T-helper 2 cell treated with Interferon-gamma antibody and Interleukin-4, amounts not matched to agents 100 ng/mL and 5 ng/mL, for 36 hours (primary cell): ENCODE measurements around the gene PYHIN1. TPM values are rescaled to one million over a fixed set of nuclear protein-coding genes. Genes with fewer than 3 reads are reported as not detected.

Experiments used
- intact Hi-C: fragments of 100-400 bp; cut with micrococcal nuclease; formaldehyde crosslinking; loops from one replicate; pipeline ENCODE4 v1.15.1; 2023
- total RNA-seq: library from RNA; stranded (reverse); gene quantifications from 2 replicates; pipeline ENCODE4 v1.2.3, GENCODE V29; 2022

Gene PYHIN1
- 31.2 and 32.8 TPM in 2 replicates for total RNA-seq

DNA sequence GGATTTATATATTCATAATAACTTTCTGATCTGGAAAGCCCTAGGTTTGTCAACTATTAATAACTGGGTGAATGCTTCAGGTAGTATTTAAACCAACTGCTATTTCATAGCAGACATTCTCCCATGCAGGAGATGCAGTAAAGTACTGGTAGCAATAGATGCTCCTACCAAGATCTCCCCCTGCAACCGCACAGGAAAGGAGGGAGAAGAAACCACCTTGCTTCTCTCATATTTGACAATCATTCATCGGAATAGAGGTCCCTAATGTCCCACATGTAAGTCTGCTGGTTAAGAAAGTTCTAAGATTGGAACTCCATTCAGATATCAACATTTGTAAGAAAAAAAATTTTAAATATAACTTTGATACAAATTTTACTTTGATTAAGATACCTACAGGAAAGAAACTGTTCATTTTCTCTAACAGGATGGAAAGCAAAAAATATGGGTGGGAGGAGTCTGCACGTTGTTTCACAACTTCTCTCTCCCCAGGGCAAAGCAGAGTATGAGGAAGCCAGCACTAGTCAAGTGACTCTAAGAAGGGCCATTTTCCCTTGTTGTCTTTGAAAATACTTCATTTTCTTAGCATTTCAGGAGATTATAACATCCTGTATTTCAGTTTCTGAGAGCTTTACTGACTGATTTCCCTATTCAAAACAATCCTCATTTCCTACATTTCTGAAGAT lies at the start of gene PYHIN1:
PYHIN1 (plus strand) TSS at position 498 of the 683 bp plus-strand sequence. CDS start 5,359 bp downstream, outside the sequence.
- intact Hi-C loops = loop anchor here (1.0 to 10.0 kb wide), 3 partner anchors 68 to 144 kb away; partner anchors contain the start of genes AIM2 and IFI16

DNA sequence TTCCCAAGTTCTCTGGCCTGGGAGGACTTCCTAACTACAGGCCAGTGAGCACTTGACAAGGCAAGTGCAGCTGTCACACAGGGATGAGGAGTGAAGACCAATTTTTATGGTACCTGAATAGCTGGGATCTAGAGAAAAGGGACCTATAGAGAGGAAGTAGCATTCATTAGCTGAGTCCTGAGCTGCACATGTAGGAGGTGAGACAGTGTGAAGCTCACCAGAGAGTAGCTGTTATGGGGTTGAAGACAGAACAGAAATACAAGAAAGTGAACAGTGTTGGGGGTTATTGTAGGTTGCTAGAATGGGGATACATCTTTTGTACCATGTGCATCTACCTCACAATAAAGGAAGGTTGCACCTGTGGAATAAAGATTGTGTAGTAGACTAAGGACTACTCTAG lies 37.7 kb upstream of the PYHIN1 start:
- intact Hi-C loops = no loop called here

DNA sequence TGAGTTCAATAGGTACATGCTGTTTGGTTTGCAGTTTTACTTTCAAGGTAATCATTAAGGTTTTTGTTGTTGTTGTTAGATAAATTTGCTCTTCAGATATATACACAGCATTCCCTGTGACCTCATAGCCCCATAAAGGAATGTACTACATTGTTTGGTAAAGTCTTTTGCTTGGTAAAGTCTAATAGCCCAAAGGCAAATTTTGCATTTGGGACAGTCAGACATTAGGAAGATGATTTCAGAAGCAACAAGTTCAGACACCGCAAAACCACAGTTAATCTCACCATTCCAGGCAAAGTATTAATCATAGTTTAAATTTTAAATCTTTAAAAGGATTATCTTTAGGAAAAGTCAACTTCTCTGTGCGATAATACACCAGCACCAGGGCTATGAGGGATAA lies 32.6 kb upstream of the PYHIN1 start:
- intact Hi-C loops = no loop called here

DNA sequence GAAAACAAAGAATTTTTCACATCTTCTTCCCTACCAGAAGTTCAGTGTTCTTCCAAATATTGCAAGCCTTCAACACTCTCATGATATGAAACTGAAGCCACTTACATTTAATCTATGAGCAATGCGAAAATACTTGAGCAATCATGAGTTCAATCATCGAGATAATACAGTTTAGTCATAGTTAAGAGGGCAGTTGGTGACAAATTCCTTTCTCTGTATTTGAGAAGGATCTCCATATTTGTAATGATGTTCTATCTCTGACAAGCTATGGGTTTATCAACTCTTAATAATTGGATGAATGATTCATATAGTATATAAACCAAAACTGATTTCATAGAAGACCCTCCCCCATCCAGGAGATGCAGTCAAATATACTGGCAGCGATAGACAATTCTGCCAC lies 29.7 kb upstream of the PYHIN1 start:
- intact Hi-C loops = no loop called here

DNA sequence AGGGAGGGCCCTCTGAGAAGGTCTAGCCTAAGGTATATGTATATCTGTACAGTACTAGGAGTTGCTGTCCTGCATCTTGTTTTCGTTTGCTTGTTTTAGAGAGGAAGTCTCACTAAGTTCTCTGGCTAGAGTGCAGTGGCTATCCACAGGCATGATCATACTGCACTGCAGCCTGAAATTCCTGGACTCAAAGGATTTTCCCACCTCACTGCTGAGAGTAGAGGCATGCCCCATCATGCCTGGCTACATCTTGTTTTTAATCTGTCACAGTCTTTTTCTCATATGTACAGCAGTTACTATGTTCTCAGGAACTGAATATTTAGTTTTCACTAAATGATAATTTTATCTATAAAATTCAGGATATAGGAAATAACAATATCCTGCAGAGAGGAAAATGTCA lies 15.3 kb upstream of the PYHIN1 start:
- intact Hi-C loops = no loop called here

DNA sequence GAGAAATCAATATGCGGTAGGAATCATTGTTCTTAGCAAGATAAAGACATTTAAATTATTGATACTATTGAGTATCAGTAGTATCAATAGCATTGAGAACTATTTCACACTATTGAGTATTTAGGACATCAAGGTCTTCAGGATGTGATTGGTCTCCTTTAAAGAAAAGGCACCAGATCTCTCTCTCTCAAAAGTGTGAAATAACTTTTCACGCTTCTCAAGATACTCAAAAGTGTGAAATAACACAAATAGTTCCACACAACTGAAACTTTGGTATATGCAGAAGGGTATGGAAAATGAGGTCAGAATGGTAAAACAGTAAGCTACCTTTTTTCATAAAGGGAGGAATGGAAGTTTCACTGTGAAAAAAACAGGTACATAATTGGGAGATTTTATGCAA lies 6.7 kb upstream of the PYHIN1 start:
- intact Hi-C loops = no loop called here

DNA sequence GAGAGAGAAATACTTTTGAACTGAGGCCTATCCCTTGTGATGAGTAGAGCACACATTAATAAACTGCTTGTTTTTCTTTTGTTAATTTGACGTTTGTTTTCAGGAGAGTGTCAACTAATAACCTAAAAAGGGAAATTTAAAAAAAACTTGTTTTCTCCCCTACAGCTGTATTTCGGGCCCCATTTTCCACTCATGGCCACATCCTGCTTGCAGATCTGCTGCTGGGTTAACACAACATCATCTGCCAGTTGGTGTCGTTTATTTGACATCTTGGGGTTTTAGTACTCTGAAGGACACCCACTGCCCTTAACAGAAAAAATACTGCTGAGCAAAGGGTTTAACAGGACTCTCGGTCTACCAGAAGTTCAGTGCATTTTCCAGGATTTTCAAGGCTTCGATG lies 848 bp upstream of the PYHIN1 start:
- intact Hi-C loops = loop anchor here (2.0 to 10.0 kb wide), 2 partner anchors 68 to 144 kb away; partner anchors contain the start of gene AIM2

DNA sequence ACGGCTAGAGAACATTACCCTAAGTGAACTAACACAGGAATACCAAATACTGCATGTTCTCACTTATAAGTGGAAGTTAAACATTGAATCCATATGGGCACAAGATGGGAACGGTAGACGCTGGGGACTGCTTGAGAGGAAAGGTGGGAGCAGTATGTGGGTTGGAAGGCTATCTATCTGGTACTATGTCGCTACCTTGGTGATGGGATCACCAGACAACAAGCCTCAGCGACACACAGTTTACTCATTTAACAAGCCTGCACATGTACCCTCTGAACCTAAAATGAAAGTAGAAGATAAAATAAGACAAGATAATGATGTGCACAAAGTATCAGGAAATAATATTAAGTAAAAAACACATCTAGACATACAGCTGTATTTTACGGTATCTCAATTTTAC lies 819 bp downstream of the PYHIN1 start:
- intact Hi-C loops = loop anchor here (10.0 kb wide), 1 partner anchor 143 kb away; the partner anchor contains the start of gene AIM2

DNA sequence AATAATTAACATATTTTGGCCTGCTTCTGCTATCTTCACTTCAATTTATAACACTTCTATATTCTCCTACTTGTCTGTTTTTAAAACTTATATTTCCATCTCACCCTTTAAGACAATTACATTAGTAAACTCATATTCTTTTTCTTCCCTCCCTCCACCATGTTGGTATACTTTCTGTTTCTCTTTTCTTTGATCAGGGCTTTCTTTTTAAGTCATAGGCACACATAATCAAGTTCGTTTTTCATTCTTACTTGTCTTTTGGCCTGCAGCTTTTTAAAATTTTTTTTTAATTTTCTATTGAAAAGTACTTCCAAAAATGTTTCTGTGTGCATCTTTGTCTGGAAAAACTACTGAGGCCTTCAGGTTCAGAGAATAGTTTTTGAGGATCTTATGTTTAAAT lies 2.3 kb downstream of the PYHIN1 start:
- intact Hi-C loops = loop anchor here (1.0 to 10.0 kb wide), 2 partner anchors 114 to 141 kb away; partner anchors contain the start of gene AIM2

DNA sequence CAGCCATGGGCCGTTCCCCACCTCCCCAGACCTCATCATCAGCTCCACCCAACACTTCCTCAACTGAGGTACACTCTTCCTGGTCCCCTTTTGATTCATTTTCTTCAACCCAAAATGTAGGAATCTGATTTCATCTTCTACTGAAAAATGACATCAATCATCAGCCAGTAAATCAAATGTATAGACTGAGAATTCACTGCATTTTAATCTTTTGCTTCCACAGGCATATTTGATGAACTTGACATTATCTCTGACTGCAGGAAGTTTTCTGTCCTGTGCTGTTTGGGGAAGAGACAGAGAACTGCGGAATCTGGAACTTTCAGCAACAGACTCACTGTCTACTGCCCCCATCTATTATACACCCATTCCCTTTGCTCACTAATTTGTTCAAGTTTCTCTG lies 7.8 kb downstream of the PYHIN1 start:
- intact Hi-C loops = loop anchor here (10.0 kb wide), 1 partner anchor 136 kb away; the partner anchor contains the start of gene AIM2

DNA sequence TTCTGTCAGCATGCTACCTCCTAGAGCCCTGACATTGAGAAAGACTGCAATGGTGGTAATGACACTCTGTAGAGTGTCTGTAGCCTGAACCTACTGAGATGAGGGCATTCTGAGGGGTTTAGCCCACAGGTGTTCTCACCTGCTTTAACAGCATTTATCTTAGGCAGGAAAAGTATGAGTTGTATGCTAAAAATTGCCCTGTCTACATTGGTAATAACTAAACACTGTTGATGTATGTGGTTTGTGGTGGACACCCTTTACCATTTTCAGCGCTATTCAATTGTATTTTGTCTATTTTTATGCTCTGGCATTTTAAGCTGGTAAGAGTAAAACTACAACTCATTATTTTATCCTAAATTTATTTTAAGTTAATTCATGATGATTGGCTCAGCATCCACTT lies 10.0 kb downstream of the PYHIN1 start:
- intact Hi-C loops = no loop called here

DNA sequence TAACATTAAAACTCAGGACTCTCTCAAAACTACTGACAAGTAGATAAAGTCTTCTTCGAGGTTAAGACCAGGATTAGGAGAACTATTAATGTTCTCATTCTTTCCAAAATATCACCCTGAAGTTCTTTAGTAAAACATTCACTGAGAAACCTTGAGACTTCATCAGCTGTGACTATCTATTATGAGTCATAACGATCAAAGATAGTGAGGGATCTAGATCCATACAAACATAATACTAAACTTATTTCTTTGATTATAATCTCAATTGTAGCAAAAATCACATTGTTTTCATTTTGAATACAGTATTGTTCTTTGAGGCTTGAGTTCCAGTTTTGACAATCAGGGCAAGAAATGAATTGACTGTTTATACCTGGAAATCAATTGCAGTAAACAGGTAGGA lies 11.1 kb downstream of the PYHIN1 start:
- intact Hi-C loops = no loop called here

DNA sequence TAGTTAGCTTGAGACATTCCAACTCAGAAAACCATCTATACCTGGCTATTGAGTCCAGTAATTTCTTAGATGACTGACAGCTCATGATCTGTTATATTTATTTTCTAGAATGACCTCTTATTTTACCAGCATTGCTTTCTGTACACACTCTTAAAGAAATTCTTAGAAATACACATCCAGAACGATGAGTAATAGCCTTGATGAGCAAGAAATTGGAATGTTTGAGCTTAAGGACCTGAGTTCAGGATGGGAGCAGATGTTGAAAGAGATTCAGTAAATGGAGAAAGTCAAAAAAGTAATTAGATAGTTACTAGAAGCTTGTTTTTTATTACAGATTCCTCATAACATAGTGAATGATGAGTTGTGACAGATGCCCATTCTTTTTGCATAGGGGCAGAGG lies 11.7 kb downstream of the PYHIN1 start:
- intact Hi-C loops = no loop called here

DNA sequence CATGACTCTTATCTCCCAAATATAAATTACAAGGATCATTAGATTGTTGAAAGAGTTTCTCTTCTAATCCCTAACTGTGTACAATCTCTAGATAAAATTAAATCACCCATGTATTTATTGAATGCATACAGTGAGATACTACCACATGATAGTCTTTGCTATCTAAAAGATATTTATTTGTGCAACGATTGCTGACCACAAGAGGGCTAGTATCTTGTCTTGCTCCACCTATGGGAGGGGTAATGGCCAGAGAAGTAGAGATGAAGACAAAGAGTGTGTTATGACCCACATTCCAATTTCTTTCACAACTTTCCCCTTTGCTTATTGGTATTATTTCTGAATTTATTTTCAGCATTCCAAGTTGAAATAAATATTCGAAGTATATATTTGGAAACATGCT lies 13.7 kb downstream of the PYHIN1 start:
- intact Hi-C loops = no loop called here

DNA sequence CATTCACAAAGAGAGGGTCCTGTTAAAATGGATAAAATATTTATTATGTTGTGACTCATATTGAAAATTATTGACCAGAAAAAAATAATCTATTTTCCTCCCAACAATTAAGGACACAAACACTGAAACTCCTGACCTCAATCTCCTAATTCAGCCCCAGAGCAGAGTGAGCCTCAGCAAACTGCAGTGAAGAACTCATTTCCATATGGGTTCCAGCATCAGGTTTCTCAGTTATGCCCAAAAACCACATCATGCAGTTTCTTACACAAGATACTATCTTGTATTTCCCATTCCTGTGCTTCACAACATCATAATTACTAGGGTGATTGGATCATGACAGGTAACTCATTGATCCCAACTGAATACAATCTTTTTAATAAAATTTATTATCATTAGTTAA lies 15.4 kb downstream of the PYHIN1 start:
- intact Hi-C loops = no loop called here

DNA sequence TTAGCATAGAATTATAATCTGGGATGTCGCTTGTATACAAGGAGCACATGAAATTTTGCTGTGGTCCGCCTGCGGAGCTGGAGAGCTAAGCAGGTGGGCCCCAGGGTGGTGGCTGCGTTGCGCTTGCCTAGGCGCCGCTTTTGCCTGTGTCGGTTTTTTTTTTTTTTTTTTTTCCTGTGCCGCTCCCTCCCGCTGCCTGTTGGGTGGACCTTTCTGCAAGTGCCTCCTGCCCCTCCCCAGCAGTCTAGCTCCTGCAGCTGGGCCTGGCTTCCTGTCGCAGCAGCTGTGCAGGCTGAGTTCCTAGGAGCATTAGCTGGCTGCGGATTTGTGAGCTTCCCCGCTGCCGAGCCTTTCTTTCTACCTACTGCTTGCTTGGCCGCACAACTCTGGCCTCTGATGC lies 20.6 kb downstream of the PYHIN1 start:
- intact Hi-C loops = no loop called here

DNA sequence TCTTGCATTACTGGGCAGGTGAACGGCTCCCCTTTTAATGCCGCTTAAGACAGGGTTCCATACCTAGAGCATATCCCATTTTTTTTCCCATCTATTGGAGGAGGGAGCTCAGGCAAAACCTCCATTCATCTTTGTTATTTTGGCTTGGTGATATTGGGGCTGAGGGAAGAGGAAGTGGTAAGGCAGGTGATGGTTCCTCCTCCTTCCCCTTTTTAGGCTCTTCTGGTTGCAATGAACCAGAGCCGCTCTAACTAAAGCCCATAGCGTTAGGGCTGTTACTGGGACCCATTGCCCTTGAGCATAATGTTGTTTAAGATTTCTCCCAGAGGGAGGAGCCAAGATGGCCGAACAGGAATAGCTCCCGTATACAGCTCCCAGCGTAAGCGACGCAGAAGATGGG lies 21.1 kb downstream of the PYHIN1 start:
- intact Hi-C loops = no loop called here

DNA sequence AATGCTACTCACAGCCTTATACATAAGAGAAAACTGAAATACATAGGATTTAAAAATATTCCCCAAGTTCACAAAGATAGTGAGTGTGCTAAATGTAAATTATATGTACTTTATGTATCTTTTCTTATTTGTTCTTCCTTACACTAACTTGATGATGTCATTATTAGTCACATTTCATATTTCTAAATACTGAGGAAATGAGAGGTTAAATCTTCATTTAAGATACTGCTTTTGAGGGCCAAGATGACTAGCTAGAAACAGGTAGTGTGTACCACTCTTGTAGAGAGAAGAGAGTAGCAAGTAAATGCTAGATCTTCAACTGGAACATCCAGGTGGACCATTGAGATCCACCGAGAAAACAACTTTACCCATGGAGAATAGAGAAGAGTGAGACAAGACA lies 29.8 kb downstream of the PYHIN1 start:
- intact Hi-C loops = no loop called here

DNA sequence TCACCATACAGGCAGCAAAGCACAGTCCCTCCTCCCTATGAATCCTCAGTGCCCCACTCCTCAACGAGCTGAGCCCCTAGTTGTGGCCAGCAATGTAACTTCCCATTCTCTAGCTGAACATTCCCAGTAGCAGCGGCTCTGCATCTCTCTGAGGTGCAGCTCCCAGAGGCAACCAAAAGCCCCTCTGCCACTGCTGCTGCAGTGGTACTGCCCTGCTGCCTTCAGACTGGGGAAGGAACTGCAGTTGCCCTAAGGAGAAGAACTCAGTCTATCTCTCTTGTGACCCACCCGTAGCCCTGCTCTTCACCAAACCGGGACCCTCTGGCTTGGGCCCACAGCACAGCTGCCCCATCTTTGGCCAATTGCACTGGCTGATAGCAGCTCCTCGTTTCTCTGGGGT lies 31.6 kb downstream of the PYHIN1 start:
- intact Hi-C loops = no loop called here

DNA sequence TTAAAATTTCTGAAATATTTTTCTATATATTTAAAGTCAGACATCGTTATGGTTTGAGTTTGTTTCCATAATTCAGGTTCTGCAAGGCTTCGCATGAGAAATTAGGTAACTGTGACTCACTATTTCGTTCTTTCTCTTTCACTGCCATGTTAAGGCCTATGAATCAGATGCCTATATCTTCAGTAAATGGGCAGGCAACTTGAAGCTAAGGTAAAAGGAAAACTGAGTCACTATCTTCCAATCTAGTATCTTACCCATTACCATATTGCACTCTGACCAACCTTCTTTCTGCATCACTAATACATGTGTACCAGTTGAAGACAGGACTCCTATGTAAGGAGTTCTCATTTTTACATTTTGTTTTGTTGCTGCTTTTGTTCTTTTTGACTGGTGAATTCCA lies 37.8 kb downstream of the PYHIN1 start:
- intact Hi-C loops = no loop called here

DNA sequence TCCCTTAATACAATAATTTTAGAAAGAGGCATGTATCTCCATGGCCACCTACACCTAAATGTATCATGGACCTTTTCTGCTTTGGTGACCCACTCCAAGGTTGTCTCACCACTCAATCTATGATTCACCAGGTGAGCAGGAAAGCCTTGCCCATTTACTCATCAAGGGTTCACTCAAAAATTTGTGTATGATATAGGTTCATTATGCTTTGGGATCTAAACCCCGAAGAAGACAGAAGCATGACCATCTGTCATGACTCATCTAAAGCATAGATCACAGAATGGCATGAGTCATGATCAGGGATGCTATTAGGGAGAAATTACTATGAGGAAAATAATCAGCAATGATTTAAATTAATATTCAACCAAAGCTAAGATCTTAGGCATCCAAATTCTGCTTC lies 38.5 kb downstream of the PYHIN1 start:
- intact Hi-C loops = no loop called here

DNA sequence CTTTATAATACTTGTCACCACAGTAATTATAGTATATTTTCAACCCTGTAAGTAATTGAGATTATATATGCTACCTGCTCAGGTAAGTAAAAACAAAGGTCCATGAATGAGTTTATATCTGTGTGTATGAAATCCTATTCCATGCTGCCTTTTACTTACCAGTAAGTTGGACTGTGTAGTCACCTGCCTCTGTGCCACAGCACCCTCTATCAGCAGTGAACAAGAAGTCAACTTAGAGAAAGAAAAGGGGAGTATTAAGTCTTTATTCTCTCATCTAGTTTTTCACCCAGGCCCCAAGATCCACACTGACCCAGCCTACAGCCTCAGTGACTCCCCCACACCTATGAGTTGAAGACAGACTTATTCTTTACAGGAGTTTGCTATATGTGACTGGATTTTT lies 41.5 kb downstream of the PYHIN1 start:
- intact Hi-C loops = no loop called here

DNA sequence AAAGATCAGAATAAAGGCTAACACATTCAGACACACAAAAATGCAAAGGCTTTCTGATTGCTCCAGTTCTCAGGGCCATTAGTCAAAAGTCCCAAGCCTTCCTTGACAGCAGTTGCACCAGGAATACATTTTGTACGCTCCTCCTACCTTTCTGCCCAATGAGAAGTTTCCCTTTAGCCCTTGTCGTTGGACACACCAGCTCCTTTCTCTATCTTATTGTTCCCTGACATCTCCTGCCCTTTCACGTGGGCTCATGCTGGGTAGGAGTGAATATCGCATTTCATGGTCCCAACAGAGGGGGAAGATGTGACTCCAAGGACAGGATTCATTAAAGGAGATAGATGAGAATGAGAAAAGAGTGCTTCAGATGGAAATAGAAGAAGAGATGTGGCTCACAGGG lies 44.9 kb downstream of the PYHIN1 start:
- intact Hi-C loops = no loop called here
